Gastroesophageal sphincter (tissue), 3 donors: ENCODE measurements around the gene TMEM115.
"Not testable (repeated sequence)": the region's sequence is repeated elsewhere in the genome, so short reads cannot be mapped to it uniquely, and the experiment has no call there.

Source experiments
- CTCF ChIP-seq, 4 experiments: fragments of 200-600 bp in 2 of 4; fragments of 450-650 bp in 2 of 4; sonication (generic) in 1 of 4; IDR thresholded peaks; one replicate each; pipeline ENCODE4 v1.5.1; 2017 to 2019; ENCODE audit warnings: antibody characterized with exemption in 4 of 4, mild to moderate bottlenecking in 2 of 4, moderate library complexity in 2 of 4
- POLR2AphosphoS5 ChIP-seq: sonication (generic); formaldehyde crosslinking; IDR thresholded peaks from one replicate; pipeline ENCODE4 v1.6.1; 2017; ENCODE audit warnings: antibody characterized with exemption

- TF ChIP-seq POLR2AphosphoS5; CTCF (IDR thresholded peaks at IDR 0.05): not testable (repeated sequence)
Observed at GRCh38 chr3:50312041-50312440, 47.3 kb downstream of the TMEM115 start.
